AG20443 (cell line): ENCODE results near the gene HES1.
A peak's percentile ranks its signal among the peaks of the same experiment; 100 is the strongest.
"Not testable (repeated sequence)": the region's sequence is repeated elsewhere in the genome, so short reads cannot be mapped to it uniquely, and the experiment has no call there.

ENCODE experiments used
- DNase-seq: peaks from one replicate; pipeline ENCODE4 v3.0.0; 2012; ENCODE audit warnings: low spot score, mixed read lengths

HES1 gene

DNA sequence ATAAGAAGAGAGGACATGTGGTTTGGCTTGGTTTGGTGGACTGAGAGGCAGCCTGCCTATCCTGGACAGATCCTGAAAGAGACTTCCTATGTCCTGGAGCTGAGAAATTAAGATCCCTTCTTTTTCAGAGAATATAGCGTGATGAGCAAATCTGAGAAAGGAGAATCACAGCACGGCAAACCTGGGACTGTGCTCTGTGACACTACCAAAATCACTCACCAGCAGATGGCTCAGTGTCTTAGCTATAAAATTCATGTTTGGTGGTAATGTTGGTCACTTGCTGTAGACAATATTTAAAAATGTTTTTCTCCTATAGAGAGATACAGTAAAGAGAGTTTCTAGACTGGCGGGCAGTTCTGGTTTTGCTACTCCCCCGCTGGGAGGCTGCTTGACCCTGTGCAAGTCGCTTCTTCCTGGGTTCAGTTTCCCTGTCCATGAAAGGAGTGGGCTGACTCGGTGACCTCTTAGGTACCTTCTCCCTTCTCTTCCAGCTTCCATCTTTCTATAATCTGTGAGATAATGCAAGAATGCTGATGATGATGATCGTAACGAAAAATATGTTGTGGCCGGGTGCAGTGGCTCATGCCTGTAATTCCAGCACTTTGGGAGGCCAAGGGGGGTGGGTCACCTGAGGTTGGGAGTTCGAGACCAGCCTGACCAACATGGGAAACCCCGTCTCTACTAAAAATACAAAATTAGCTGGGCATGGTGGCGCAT is 7.6 kb upstream of the HES1 start:
- DNase-seq: no peak

DNA sequence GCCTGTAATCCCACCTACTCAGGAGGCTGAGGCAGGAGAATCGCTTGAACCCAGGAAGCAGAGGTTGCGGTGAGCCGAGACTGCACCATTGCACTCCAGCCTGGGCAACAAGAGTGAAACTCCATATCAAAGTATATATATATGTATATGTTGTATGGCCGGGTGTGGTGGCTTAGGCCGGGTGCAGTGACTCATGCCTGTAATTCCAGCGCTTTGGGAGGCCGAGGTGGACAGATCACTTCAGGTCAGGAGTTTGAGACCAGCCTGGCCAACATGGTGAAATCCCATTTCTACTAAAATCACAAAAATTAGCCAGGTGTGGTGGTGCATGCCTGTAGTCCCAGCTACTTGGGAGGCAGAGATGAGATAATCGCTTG is 7.0 kb upstream of the HES1 start:
- not testable (repeated sequence) for DNase-seq

DNA sequence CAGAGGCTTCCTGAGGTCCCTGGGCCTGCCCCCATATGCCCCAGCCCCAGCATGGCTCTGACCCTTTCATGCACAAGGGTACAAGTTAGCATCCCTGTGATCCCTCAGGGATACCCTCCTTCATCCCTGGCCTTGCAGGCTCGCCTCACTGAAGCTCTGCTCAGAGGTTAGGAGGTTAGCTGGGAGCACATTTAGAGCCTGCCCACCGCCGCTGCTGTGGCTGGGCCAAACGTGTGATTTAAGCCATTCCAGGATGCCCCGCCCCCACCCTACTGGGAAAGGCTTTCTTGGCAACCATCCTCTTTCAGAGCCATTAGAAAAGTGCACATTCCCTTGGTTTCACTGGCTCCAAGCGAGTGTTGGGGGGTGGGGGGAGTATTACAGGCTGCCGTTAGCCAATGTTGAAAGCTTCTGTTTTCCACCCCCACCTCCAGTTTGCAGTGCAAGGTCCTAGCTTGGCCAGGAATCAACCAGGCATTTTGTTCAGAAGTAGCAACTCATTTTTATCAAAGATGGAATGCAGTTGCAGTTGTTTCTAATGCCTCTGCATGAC is 6.3 kb upstream of the HES1 start:
- no peak for DNase-seq

DNA sequence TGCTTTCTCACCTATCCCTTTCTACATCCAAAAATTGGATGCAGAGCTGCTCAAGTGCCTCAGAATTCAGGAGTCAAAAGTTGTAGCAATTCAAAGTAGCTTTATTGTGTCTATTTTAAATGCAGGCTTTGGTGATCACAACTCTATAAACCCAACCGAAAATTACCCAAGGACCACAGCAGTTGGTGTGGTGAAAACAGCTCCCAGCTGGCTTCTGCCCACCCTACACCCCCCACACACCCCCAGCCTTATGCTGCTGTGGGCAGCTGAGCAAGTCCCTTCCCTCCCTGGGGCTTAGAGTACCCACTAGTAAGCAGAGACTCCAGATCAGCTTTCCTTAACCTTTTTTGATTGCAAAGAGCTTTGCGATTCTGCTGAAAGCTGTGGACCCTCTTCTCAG is 5.8 kb upstream of the HES1 start:
- DNase-seq: no peak

DNA sequence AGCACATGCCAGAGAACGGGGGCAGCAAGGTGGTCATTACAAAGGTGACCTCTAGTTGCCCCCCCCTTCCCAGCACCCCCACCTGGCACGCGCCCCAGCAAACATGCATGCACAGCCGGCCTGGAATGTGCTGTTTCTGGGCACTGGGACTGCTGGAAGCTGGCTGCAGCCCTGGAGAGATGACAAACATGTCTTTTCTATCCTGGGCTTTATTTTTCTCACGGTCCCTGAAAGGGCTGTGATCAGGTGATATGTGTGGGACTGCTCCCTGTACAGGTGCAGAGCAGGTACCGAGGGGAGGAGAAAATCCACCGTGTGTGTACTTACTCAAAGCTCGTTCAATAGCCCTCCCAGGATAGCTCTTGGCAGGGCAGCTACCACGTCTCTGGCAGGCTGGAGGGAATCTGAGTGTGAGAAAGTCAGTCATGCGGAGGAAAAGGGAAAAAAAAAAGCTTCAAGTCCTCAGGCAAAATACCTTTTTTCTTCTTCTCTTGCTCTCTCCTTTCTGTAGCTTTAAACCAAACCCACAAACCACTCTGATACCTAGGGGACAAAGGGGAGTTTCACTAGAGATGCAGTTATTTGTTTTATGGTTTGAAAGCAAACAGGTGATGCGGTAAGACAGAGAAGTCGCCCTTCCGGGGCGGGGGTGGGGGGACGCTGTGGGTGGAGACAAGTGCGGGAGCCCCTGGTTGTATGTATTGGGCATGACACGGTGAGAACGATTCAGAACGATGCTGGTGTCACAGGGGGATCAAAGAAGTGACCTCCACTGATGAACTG is 5.0 kb upstream of the HES1 start:
- DNase-seq: no peak

DNA sequence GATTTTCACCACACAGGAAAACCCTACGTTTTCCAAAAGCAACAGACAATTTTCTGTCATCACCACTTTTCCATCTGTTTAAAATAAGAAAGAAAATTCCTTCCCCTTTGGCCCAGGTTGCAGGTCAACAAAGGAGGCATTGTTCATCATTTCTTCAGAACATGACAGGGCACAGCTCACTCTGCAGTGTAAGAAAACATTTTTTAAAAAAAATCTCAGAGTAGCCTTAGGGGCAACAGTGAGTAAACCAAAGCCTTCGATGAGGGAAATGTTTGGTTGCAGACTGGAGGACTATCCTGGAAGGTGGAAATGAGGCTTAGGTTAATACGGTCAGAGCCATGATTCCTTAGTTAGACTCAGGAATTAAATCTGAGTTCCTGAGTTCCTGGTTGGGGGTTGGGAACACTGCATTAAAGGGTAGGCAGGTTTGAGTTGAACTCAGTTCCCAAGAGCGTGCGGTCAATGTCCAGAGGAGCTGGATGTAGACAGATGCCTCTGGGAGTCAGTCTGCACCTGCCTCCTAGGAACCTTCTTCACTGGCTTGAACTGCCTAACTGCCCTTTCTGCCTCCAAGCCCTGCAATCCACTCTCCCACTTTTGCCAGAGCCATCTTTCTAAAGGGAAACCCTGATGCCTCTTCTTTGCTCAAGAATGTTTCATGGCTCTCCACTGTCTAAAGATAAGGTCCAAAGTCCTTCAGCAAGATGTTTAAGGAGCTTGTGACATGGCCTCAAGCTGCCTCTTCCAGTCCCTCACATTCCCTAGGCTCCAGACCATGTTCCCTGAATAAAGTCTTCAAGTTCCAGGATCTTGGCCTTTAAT is 3.3 kb upstream of the HES1 start:
- no peak for DNase-seq

DNA sequence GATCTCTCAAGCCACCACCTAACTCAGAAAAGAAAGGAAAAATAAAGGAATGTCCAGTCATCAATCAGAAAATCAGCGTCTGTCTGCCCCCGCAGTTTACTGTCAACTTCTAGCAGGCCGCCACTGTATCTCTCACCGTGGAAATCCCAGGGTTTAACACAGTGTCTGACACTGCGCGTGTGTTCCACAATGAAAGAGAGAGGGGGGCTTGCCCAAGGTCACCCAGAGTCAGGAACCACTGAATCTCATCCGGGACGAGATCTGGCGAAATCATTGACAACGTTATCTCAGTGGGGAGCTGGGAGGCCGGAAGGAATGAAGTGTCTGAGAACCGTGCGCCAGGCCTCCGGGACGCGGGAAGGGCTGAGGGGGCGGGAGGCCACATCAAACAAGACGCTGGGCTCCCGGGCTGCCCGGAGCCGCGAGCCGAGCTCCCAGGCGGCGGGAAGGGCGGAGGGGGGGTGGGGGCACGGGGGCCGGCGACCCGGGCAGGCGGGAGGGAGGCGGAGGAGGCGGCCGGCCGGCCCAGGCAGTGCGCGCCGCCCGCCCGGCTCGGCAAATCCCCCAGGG is 2.2 kb upstream of the HES1 start:
- no peak for DNase-seq

DNA sequence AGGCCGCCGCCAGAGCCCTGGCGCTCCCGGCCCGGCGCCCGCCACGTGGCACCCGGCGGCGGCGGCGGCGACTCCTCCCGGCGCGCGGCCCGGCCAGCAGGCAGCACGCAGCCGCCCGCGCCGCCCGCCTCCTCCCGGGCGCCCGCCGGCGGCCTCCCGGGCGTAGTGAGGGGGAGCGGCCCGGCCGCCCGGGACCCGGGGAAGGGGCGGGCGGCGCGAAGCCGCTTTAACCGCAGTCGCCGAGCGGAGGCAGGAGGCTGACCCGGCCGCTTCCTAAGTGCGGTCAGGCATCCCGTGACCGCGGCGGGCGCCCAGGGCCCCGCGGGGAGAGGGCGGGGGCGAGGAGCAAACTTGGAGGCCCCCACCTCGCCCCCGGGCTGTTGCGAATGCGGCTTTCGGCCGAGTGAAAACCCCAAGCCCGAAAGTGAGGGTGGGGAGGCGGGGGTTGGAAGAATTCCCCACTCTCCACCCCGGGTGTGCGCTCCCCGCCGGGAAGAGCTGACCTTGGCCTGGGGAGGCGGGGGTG is 1.7 kb upstream of the HES1 start:
- DNase-seq: peak; percentile 69

DNA sequence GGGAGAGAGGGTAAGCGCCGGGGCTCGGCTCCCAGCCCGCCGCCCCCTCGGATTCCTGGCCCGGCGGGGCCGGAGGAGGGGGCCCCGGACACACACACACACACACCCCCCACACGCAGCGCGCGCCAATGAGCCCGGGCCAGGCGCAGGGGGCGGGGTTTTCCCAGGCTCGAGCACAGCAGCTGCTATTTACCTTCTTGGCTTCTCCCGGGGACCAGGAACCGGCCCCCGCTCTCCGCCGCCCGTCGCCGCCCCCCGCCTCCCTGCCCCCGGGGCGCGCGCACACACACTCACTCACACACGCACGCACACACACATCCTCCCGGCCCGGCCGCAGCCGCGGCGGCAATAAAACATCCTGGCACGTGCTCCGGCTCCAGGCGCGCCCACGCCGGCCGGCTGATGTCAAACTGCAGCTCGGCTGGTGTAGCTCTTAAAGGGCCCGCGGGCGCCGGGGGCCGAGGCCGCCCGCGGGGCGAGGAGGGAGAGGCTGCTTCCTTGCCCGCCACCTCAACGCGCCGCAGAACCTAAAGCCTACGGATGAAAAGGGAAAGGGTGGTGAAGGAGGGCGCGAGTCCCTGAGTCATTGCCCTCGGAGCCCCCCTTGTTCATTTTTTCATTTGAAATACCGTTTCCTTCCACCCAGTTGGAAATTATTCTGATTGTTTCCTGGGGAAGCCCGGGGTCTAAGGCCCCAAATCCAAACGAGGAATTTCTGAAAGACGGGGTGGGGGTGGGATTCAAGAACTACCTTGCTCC is 1.0 kb upstream of the HES1 start:
- DNase-seq: peak; percentile 89

DNA sequence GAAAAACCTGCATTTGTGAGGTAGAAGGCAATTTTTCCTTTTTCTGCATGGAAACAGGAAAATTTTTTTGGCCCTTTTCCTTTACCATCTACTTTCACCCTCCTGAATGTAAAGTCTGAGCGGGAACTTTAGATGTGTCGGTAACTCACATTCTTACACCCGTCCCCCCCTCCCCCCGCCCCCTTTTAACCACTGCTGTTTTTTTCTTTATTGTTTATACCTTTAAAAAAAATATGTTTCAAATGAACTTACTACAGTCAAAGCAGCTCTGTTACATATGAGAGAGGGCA is 487 bp upstream of the HES1 start:
- no peak for DNase-seq

DNA sequence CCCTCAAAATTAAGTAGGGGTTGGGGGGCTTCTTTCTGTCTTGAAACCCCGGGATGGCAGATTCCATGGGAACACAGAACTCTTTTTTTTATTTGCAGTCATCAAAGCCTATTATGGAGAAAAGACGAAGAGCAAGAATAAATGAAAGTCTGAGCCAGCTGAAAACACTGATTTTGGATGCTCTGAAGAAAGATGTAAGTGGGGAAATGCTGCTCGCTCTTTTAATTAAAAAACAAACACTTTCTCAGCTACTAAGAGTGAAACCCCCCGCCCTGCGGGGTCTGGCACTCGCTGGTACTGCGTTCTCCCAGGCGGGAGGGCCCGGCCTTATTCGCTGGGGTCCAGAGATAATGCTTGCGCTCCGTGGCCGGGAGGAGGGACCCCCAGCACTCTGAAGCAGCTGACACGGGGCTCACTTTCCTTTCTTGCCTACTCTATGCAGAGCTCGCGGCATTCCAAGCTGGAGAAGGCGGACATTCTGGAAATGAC is 615 bp downstream of the HES1 start:
- no peak for DNase-seq

DNA sequence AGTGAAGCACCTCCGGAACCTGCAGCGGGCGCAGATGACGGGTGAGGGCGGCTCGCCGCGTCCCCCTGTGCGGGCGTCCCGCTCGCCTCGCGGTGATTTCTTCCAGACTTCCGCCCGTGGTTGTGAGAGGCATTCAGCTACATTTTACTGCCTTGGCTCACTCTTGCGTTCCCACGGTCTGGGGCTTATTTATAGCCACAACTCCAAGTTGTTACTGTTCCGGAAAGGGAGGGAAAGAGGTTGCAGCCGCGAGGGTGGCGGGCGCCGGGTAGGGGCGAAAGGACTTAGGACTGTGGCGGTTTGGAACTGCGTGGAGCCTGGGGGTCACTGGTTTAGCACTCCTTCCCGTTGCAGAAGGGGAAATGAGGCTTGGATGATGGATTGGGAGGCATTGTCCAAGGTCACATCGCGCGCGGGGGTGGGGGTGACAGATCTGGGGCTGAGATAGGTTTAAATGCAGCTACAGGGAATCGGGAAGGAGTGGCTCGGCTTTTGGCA is 1.1 kb downstream of the HES1 start:
- peak; percentile 56 for DNase-seq

DNA sequence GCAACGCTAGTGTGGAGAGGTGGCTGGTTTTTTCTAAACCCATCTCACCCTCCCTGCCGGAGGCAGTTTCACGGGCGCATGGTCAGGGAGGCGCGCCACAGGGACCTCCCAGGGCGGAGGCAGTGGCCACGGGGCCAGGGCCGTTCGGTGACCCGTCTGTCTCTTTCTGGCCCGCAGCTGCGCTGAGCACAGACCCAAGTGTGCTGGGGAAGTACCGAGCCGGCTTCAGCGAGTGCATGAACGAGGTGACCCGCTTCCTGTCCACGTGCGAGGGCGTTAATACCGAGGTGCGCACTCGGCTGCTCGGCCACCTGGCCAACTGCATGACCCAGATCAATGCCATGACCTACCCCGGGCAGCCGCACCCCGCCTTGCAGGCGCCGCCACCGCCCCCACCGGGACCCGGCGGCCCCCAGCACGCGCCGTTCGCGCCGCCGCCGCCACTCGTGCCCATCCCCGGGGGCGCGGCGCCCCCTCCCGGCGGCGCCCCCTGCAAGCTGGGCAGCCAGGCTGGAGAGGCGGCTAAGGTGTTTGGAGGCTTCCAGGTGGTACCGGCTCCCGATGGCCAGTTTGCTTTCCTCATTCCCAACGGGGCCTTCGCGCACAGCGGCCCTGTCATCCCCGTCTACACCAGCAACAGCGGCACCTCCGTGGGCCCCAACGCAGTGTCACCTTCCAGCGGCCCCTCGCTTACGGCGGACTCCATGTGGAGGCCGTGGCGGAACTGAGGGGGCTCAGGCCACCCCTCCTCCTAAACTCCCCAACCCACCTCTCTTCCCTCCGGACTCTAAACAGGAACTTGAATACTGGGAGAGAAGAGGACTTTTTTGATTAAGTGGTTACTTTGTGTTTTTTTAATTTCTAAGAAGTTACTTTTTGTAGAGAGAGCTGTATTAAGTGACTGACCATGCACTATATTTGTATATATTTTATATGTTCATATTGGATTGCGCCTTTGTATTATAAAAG is 1.8 kb downstream of the HES1 start:
- peak; percentile 46 for DNase-seq

DNA sequence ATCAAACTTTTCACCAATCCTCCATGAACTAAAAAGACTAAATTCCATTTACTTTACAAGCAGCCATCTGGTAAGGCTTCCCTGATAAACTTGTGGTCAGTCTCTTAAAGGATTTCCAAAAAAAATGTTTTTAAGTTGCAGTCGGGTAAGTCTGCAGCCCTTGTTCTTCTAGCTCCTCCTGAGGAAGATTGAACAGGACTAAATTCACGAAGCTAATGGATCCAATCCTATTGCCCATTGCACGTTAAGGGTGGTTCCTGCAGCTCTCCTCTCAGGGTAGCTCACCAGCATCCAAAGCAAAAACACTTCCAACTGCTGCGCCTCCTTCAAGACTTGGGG is 2.8 kb downstream of the HES1 start:
- DNase-seq: no peak

DNA sequence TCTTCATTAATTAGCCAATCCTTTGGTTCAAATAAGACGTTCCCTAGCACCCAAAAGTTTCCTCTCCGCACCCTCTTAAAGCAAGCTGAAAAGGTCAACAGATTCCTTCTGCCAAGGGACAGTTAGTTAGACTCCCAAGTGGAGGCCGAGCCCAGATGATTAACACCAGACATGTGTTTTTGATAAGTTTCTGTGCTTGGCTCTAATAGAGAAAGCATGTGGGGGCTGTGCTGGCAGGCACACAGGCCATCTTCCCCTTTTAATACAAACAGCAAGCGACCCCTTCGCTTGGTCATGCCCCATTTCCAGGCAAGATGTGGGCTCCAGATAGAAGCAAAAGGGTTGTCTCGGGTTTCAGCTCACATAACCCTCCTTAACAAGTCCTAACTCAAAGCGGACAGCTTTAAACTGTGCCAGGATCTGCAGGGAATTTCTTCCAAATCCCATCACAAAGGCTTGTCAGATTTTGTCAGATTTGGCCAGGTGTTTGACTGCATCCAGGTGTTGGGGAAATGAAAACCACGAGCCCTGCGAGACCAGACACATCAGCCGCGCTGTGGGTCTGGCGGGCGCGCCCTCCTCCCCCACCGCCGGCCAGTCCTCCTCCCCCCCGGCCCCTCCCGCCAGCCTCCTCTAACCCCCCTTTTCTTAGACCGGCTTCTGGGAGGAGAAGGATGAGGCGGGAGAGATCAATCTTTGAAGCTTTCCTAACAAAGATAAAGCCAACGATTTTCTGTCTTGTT is 3.3 kb downstream of the HES1 start:
- DNase-seq: peak; percentile 57

DNA sequence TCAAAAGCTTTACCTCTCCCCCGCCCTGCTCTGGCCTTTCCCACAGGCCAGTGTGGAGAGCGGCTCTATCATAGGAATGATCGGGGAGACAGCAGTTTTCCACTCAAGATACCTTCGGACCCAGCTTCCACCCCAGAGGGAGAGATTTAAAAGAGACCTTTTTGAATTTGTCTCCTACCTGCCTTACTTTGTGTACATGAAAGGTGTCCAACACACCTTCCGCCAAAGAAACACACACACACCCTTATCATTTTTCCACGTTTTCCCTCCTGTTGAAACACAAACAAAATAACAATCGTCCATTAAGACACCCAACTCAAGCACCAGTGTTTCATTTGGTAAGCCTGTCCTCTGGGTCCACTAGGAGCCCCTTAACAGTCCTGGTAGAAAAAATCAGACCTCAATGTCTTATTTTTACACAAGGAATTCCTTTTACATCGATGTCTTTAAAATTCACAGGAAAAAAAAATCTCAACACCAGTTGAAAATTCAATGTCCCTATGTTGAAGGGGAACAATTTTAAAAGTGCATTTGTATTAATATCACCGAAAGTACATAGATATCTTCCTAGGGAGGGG is 4.0 kb downstream of the HES1 start:
- DNase-seq: no peak

DNA sequence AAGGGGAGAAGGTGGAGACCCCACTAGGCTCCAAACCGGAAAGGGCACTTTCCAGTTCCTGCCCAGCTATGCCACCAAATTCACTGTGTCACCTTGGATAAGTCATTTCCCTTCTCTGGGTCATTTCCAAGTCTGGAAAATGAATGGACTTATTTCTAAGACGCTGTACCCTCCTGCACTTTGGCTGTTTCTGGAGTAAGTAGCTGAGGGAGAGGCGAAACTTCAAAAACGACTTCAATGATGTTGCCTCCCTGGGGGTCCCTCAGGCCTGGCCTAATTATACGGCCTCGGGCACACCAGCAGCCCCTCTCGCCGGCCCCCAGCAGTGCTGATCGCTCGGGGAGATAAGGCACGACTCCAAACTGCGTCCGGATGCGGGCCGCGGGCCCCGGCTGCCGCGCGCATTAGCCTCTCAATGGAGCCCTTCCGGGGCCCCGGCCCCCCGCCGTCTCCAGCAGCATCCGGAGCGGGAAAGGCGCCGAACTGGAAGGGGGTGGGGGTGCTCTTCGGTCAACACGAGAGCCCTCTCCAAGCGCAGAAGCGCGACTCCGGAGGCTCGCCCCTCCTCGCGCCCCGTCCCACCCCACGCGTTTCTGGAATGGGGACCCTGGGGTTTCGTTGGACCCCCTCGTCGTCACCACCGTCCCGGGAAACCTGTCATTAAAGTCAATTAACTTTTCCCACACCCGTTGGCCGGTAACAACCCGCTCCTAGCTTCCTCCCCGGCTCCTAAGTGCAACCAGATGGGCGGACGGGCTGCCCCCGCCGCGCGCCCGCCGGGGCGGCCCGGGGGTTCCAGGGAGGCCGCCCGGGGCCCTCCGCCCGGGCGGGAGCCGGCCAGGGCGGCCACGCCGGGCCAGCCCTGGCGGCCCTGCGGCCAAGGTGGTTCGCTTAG is 4.8 kb downstream of the HES1 start:
- DNase-seq: peak; percentile 42
